GM12878 (cell line): Measurements from ENCODE around the gene TUBGCP2. TPM values are rescaled to one million over a fixed set of nuclear protein-coding genes. Genes with fewer than 3 reads are reported as not detected.

ENCODE experiments used
- ATAC-seq: fragments of 200-7000 bp; cut with Tn5 transposase; 3 replicates; pipeline ENCODE4 v1.9.1; 2020; ENCODE audit warnings: mild to moderate bottlenecking, moderate library complexity
- BruUV-seq: library from RNA; stranded (reverse); fragments of 400-500 nt; replicated peaks from 2 replicates; lab custom pipeline; 2021; lab: Mats Ljungman, UMichigan
- CTCF ChIA-PET: fragments of 300-600 bp; sonication (Branson Sonifier 250); formaldehyde crosslinking; extraction: SDS; loops from one replicate; lab custom pipeline; 2021; ENCODE audit warnings: inconsistent platforms; lab: Yijun Ruan, JAX
- POLR2A ChIA-PET: fragments of 350-600 bp; formaldehyde crosslinking; extraction: SDS; loops from one replicate; lab custom pipeline; 2021; ENCODE audit warnings: inconsistent platforms; lab: Charles Lee
- RAD21 ChIA-PET: fragments of 300-600 bp; sonication (Branson Sonifier 250); formaldehyde crosslinking; loops from one replicate; lab custom pipeline; 2023; ENCODE audit warnings: antibody characterized with exemption; ENCODE audit not compliant: unreplicated experiment; lab: Charles Lee
- SMC1A ChIA-PET: fragments of 300-600 bp; sonication (Branson Sonifier 250); formaldehyde crosslinking; loops from one replicate; lab custom pipeline; 2023; ENCODE audit not compliant: unreplicated experiment, uncharacterized antibody; lab: Charles Lee
- DNase-seq: peaks from one replicate; pipeline ENCODE4 v3.0.0-alpha.2; 2011; ENCODE audit warnings: low read depth, low spot score
- FAIRE-seq: peaks from 3 replicates; lab custom pipeline; 2011; peaks lifted over from hg19 to GRCh38; lab: Jason Lieb, UNC
- H2AFZ ChIP-seq: 2 replicates; pipeline ENCODE4 v1.6.0; 2011; ENCODE audit warnings: low read depth, low read length, control low read depth; ENCODE audit not compliant: control insufficient read depth
- H3K27ac ChIP-seq: 2 replicates; pipeline ENCODE4 v1.5.1; 2011; ENCODE audit warnings: control low read depth; ENCODE audit not compliant: control insufficient read depth, insufficient read depth
- H3K27me3 ChIP-seq, 2 experiments: replicated peaks in 1 of 2; 2 replicates each; pipeline versions ENCODE4 v1.6.0 to v1.6.1; 2011; ENCODE audit warnings: low read length in 1 of 2; ENCODE audit not compliant: control insufficient read depth in 2 of 2, insufficient read depth in 2 of 2
- H3K36me3 ChIP-seq, 2 experiments: 2 replicates each; pipeline ENCODE4 v1.5.1; 2011; ENCODE audit warnings: low read length in 1 of 2; ENCODE audit not compliant: control insufficient read depth in 2 of 2, insufficient read depth in 2 of 2
- H3K4me1 ChIP-seq: 2 replicates; pipeline ENCODE4 v1.6.1; 2011; ENCODE audit warnings: mild to moderate bottlenecking, low read length, moderate library complexity, mixed read lengths; ENCODE audit not compliant: control insufficient read depth, insufficient read depth
- H3K4me2 ChIP-seq: 2 replicates; pipeline ENCODE4 v1.6.0; 2011; ENCODE audit warnings: control low read depth; ENCODE audit not compliant: control insufficient read depth, insufficient read depth
- H3K4me3 ChIP-seq: fragments of 200-600 bp; sonication (generic); 2 replicates; pipeline ENCODE4 v1.5.1; 2016
- H3K79me2 ChIP-seq: 2 replicates; pipeline ENCODE4 v1.6.0; 2011; ENCODE audit warnings: low read length; ENCODE audit not compliant: control insufficient read depth, insufficient read depth
- H3K9ac ChIP-seq: 2 replicates; pipeline ENCODE4 v1.8.0; 2011; ENCODE audit warnings: low read length, control low read depth, mixed read lengths; ENCODE audit not compliant: control insufficient read depth, insufficient read depth
- H3K9me3 ChIP-seq: replicated peaks from 3 replicates; pipeline ENCODE4 v1.5.1; 2011; ENCODE audit warnings: mild to moderate bottlenecking, low read length; ENCODE audit not compliant: control insufficient read depth, insufficient read depth
- H4K20me1 ChIP-seq: 2 replicates; pipeline ENCODE4 v1.6.0; 2011; ENCODE audit not compliant: control insufficient read depth, insufficient read depth
- ASH2L ChIP-seq: fragments of 300-600, 200-600 bp; sonication (generic); IDR thresholded peaks from 2 replicates; pipeline ENCODE4 v1.6.1; 2017; ENCODE audit warnings: low read depth, mild to moderate bottlenecking, borderline replicate concordance
- BMI1 ChIP-seq: fragments of 450-650 bp; IDR thresholded peaks from 2 replicates; pipeline ENCODE4 v1.6.1; 2016; ENCODE audit warnings: mild to moderate bottlenecking, moderate library complexity, borderline replicate concordance
- HSF1 ChIP-seq: fragments of 150-350 bp; IDR thresholded peaks from 2 replicates; pipeline ENCODE4 v1.6.1; 2014; ENCODE audit warnings: mild to moderate bottlenecking, low read depth, low read length
- JUND ChIP-seq: IDR thresholded peaks from 2 replicates; pipeline ENCODE4 v1.6.1; 2012; ENCODE audit warnings: low read depth, mild to moderate bottlenecking, low read length, improper control_type of control experiment, moderate library complexity
- KDM1A ChIP-seq: fragments of 200-600 bp; sonication (generic); IDR thresholded peaks from 2 replicates; pipeline ENCODE4 v1.6.1; 2016; ENCODE audit warnings: borderline replicate concordance
- MLLT1 ChIP-seq: fragments of 450-650 bp; IDR thresholded peaks from 2 replicates; pipeline ENCODE4 v1.6.1; 2016; ENCODE audit warnings: mild to moderate bottlenecking
- NFIC ChIP-seq: IDR thresholded peaks from 2 replicates; pipeline ENCODE4 v1.6.1; 2012; ENCODE audit warnings: low read depth, mild to moderate bottlenecking, inconsistent platforms, low read length, moderate library complexity
- NR2F1 ChIP-seq: fragments of 450-650 bp; conservative IDR thresholded peaks from 2 replicates; pipeline ENCODE4 v1.6.1; 2017; ENCODE audit warnings: mild to moderate bottlenecking
- NRF1 ChIP-seq: conservative IDR thresholded peaks from 2 replicates; pipeline ENCODE4 v1.6.1; 2011; ENCODE audit warnings: mild to moderate bottlenecking, low read depth, low read length, improper control_type of control experiment
- PML ChIP-seq: IDR thresholded peaks from 2 replicates; pipeline ENCODE4 v1.6.1; 2012; ENCODE audit warnings: low read length, inconsistent platforms
- PRDM15 ChIP-seq: fragments of 450-650 bp; formaldehyde crosslinking; IDR thresholded peaks from 2 replicates; pipeline ENCODE4 v1.4.0; 2020; ENCODE audit warnings: mild to moderate bottlenecking, moderate library complexity
- SUZ12 ChIP-seq: fragments of 200-600 bp; sonication (generic); IDR thresholded peaks from one replicate; pipeline ENCODE4 v1.6.1; 2018; ENCODE audit warnings: antibody characterized with exemption, mild to moderate bottlenecking; ENCODE audit not compliant: unreplicated experiment
- ZBED1 ChIP-seq: IDR thresholded peaks from 2 replicates; pipeline ENCODE4 v1.6.1; 2016; ENCODE audit warnings: borderline replicate concordance
- WGBS: methylation state at CpG from one replicate; pipeline ENCODE4 v1.1.6; 2016; ENCODE audit warnings: low lambda C conversion rate; ENCODE audit not compliant: insufficient replicate concordance, insufficient coverage; ENCODE audit errors: missing lambda C conversion rate; 5-methylcytosine and 5-hydroxymethylcytosine counted together
- in situ Hi-C: fragments of 300-500 bp; cut with MboI; formaldehyde crosslinking; loops from 9 replicates; pipeline ENCODE4 v1.14.3; 2018; ENCODE audit warnings: mixed read lengths
- intact Hi-C: fragments of 100-400 bp; cut with micrococcal nuclease; formaldehyde crosslinking; loops from one replicate; pipeline ENCODE4 v1.14.2; 2022; ENCODE audit not compliant: unreplicated experiment
- polyA plus RNA-seq, 11 experiments: library from polyadenylated mRNA; depleted of rRNA in 4 of 11; unstranded in 6 of 11; stranded (reverse) in 5 of 11; fragments of >200 nt; fragmentation: Nextera tagmentation in 4 of 11; fragmentation: Illumina TruSeq in 1 of 11; extraction: Ambion mirVana in 4 of 11; extraction: Trizol in 1 of 11; gene quantifications; 1 replicate in 1 of 11; 2 replicates in 10 of 11; pipeline versions ENCODE4 v1.2.1 to v1.2.3, GENCODE V29; 2011 to 2016; ENCODE audit warnings: inconsistent platforms in 2 of 11, missing spikeins in 2 of 11, low read depth in 1 of 11
- total RNA-seq, 4 experiments: library from RNA; depleted of rRNA in 3 of 4; stranded (reverse); fragments of >200 nt in 3 of 4; fragmentation: Illumina TruSeq in 1 of 4; extraction: Trizol in 1 of 4; gene quantifications; 2 replicates each; pipeline versions ENCODE4 v1.2.1 to v1.2.3, GENCODE V29; 2013 to 2021

The TUBGCP2 gene
- total and polyA plus RNA-seq, 10 of the 15 experiments (the other 5 are each of a cell fraction or from before 2014, with no cell fraction given), result 4.8 to 47.1 (median 34.7) TPM

GRCh38 chr10:133341983-133342382, 33.3 kb upstream of the TUBGCP2 start:
- H3K36me3 ChIP-seq, result no peaks in the 10 kb centered on the region
- no peak overlapping the region for H2AFZ ChIP-seq
- H4K20me1 ChIP-seq, result no peaks in the 10 kb centered on the region
- ChIA-PET CTCF (no interaction called here), POLR2A (no interaction called here), SMC1A (no interaction called here), RAD21 (no interaction called here)
- no peaks in the 10 kb centered on the region for H3K79me2 ChIP-seq
- H3K4me2 ChIP-seq, result no peak overlapping the region
- H3K27ac ChIP-seq, result no peak overlapping the region
- DNase-seq (no peak), FAIRE-seq (no peak), ATAC-seq (no peak)
- no TSS peak for BruUV-seq
- WGBS, result 47% methylated on average over 4 of the region's 4 CpGs
- in situ Hi-C loops (no loop called here), intact Hi-C loops (no loop called here)
- no peak overlapping the region for H3K9ac ChIP-seq
- no peak for TF ChIP-seq NFIC
- TF ChIP-seq NRF1, result no peak
- TF ChIP-seq ASH2L, result no peak
- TF ChIP-seq PML, result no peak
- no peak for TF ChIP-seq NR2F1
- TF ChIP-seq SUZ12, result no peak
- no peak for TF ChIP-seq JUND
- no peak for TF ChIP-seq HSF1
- no peak for TF ChIP-seq ZBED1
- no peak for TF ChIP-seq PRDM15 (CRISPR knock-in tag)
- TF ChIP-seq KDM1A, result no peak
- no peak for TF ChIP-seq MLLT1
- TF ChIP-seq BMI1, result no peak
- H3K4me3 ChIP-seq, result no peak overlapping the region
- H3K4me1 ChIP-seq, result no peaks in the 10 kb centered on the region
- no peaks in the 10 kb centered on the region; the same call in 2 of the 3 replicates for H3K9me3 ChIP-seq
- peaks cover 0 to 4% of the 10 kb centered on the region in 2 experiments; a peak in 2 of 4 replicates for H3K27me3 ChIP-seq
